ENCODE measurements around the gene FOXK2.

The FOXK2 gene

GRCh38 chr17:82518826-82519810 is at the start of gene FOXK2:
FOXK2 (plus strand) TSS chr17:82519732; CDS start chr17:82519889, 157 bp downstream.
- DNase-seq (ENCODE audit: low spot score): peak; percentile 91

DNA sequence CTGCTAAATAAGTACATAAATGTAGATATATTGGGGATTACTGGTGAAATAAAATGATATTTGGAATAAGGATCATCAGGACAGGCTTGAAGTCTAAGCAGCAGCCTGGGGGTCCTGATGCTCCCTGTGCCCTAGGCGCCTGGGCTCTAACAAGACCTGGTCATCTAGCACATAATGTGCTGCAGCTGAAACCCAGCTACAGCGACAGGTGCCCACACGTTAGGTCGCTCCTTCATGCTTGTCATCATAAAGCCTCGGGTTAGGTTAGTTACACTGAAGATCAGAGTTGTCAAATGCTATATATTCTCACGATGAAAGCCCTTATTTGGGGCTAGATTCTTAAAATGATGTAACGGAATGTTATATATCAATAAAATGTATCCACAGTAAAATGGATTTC is 49.5 kb upstream of the FOXK2 start:
- no peak for DNase-seq (ENCODE audit: low spot score)

GRCh38 chr17:82474223-82475010 is 45.1 kb upstream of the FOXK2 start:
- DNase-seq (ENCODE audit: low spot score): no peak

DNA sequence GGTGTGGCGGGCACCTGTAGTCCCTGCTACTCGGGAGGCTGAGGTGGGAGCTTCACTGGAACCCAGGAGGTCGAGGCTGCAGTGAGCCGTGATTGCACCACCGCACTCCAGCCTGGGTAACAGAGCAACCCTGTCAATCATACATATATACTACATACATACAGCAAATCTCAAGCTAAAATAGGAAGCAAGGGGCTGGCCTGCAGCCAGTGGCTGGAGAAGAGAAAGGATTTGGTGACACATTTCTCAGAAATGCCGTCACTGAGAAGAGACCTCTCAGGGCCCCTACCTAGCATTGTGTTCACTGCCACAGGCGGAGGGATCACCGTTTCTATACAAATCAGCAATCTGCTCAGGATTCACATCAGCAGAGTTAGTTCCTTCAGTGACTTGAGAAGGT is 44.1 kb upstream of the FOXK2 start:
- DNase-seq (ENCODE audit: low spot score): no peak

DNA sequence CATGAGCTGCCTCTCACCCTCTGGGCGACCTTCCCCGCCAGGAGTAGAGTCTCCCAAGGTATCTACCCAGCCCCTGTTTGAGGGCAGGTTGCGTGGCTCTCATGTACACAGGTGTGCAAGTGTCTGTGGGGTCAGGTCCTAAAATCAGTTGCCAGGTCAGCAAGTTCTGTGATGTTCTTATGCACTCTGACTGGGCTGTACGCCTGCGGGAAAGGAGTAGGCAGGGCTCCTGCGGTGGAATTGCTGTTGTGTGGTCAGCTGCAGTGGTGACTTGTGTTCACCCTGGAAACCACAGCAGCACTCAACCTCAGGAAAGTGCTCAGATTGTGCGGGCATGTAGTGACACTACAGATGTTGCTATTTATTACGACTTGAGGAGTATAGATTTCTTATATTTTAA is 41.6 kb upstream of the FOXK2 start:
- no peak for DNase-seq (ENCODE audit: low spot score)

GRCh38 chr17:82479602-82480001 is 39.9 kb upstream of the FOXK2 start:
- no peak for DNase-seq (ENCODE audit: low spot score)

DNA sequence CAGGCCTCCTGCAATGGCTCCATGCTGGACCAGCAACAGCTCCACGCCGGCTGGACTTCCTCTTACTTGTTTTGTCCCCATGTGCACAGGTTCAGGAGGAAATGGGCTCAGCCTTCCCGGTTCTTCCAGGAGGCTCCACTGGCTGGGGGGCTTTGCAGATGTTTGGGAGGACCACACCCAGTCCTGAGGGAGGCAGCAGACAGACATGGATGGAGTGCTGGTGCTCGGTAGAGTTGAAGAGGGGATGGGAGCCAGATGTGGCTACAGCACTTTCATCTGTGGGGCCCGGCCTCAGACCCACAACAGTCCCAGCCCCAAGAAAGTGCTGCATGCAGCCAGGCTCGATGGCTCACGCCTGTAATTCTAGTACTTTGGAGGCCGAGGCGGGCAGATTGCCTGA is 39.2 kb upstream of the FOXK2 start:
- no peak for DNase-seq (ENCODE audit: low spot score)

GRCh38 chr17:82483204-82483660 is 36.3 kb upstream of the FOXK2 start:
- no peak for DNase-seq (ENCODE audit: low spot score)

GRCh38 chr17:82483836-82484235 is 35.7 kb upstream of the FOXK2 start:
- DNase-seq (ENCODE audit: low spot score): no peak

DNA sequence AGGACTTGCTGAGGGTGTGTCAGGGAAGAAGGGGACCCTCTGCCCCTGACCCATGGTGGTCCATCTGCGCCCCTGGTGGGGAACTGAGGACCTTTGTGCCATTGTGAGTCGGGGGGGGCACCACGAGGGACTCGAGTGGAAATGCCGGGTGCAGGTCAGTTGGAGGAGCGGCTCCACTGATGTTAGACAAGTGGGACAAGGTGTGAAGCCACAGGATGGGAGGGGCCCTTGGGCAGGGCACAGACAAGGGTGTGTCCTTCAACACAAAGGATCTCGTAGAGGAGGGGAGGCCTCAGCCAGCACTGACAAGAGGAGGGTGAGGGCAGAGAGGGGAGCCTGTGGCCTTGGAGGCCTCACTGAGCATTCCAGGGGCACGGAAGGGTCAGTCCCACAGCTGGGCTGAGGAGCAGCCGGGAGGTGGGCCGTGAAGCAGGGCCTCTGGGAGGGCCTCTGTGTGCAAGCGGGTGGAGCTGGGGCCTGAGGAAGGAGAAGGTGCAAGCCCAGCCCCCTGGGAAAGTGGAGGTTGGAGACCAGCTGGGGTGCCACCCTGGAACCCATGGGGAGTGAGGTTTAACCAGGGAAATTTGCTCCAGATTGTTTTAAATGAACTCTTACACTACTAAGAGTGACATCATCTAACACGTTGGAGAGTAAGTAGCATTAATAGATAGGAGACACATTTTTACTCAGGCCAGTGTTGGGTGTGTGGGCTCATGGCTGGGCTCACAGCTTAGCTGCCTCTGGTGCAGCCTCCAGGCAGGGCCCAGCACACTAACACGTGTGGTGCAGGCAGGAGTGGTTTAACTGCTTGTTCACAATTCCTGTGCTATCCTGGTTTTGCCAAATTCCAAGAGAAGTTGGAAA is 33.1 kb upstream of the FOXK2 start:
- no peak for DNase-seq (ENCODE audit: low spot score)

DNA sequence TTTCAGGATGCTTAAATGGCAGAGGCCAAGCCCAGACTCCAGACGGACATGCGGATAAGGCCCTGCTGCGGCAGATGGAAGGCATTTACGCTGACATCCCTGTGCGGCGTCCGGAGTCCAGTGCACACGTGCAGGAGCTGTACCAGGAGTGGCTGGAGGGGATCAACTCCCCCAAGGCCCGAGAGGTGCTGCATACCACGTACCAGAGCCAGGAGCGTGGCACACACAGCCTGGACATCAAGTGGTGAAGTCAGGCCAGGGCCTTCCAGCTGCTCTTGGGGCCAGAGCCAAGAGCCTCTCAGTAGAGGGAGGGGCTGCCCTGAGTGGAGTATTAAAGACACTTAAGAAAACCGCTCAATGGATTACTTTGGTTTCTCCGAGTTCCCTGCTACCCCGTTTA is 31.6 kb upstream of the FOXK2 start:
- DNase-seq (ENCODE audit: low spot score): no peak

- DNase-seq (ENCODE audit: low spot score): no peak
Observed at GRCh38 chr17:82489117-82489516, 30.4 kb upstream of the FOXK2 start.

- DNase-seq (ENCODE audit: low spot score): no peak
Observed at GRCh38 chr17:82489851-82490511, 29.6 kb upstream of the FOXK2 start.

DNA sequence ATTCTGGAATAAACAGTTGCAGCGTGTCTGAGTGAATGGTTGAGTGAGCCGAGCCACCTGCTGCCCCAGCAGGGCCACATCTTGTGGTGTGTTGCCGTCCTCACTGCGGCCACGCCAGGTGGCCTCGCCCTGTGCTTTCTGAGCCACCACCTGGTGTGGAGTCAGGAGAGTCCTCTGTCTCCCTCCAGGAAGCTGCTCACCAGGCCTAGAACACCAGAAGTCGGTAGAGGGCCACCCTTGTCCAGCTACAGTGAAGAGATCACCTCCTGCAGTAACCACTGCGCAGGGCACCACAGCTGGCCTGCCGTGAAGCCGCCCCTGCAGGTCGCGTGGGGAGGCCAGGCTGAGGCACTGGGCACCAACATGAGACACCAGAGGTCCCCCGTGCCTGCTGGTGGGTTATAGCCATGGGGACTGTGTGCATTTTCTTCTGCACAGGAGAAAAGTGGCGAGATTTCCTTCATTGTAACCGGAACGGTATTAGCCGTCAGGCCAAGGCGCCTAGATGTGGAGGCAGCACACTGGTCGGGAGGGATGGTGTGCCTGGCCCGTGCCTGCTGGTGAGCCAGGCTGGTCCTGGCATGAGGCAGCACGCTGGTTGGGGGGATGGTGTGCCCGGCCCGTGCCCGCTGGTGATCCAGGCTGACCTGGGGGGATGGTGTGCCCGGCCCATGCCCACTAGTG is 28.9 kb upstream of the FOXK2 start:
- DNase-seq (ENCODE audit: low spot score): peak; percentile 27

GRCh38 chr17:82491196-82491530 is 28.4 kb upstream of the FOXK2 start:
- peak; percentile 53 for DNase-seq (ENCODE audit: low spot score)

- DNase-seq (ENCODE audit: low spot score): no peak
Observed at GRCh38 chr17:82491533-82491932, 28.0 kb upstream of the FOXK2 start.

DNA sequence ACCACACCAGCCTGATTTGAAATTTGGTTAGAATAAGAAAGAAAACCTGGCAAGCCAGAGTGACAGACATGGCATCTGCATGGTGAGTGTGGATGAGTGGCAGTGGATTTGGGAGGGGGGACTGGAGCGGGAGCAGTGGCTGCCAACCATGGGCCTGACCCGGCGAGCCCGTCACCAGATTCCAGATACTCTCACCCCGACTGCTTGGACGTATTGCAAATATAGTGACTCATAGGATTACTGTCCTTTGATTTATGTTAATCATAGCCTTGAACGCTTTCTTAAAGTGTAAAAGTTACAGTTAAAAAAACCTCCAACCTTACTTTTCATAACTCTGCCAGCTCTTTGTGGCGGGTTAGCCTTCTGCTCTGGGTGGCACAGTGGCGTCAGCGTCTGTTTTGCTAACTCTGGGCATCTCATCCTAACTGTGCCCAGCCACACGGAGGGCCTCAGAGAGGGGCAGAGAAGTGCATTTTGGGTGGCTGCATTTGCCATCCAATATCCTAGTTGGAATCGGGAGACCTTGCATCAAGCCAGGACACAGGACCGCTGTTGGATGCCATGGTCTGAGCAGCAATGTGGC is 26.8 kb upstream of the FOXK2 start:
- DNase-seq (ENCODE audit: low spot score): no peak

DNA sequence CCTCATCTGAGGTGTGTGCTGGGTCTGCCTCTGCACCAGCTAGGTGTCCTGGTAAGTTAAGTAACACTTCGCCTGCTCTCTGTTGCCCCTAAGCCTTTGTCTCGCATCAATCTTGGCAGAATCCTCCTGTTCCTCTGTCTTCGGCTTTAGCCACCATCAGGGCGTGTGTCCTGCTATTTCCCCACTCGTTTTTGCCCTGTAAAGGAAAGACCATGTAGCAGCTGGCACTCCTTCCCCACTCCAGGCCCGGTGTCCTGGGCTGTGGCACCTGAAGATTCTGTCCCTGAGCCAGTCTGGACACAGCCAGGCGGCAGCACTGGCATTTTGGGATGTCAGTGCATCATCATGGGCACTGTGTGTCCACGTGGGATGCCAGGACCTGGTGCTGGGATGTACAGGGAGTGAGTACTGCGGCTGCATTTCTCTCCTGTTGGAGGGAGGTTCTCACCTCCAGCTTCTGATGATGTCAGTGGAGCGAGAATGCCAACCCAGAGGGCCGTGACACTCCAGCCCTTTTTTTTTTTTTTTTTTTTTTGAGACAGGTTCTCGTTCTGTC is 26.2 kb upstream of the FOXK2 start:
- peak; percentile 81 for DNase-seq (ENCODE audit: low spot score)

DNA sequence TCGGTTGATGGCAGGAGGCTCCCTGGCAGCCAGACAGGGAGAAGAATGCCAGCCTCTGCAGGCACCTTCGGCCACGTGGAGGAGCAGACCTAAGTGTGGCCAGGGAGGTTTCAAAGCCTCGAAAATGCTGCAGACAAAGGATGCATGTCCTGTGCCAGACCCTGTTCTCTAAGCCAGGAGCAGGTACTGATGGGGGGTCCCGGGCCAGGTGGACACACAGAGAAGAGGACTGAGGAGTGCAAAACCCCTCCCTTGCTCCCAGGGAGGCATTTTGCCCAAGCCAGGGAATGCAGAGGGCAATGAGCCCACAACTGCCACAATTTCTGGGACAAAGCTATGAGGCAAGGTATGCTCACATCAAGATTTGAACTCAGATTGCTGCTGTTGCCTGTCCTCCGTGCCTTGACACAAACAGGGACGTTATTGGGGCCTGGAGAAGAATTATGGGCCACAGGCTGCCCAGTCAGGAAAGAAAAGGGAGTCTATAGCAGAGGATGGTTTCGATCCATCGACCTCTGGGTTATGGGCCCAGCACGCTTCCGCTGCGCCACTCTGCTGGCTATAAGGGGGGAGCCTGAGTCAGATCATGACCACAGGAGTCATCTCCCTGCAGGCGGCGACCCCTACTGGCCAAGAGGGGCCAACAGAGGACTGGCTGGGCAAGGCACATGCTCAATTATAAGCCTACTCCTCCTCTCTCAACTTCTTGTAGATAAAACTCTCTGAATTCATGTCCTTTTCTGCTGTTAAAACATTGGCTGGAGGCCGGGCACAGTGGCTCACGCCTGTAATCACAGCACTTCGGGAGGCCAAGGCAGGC is 25.1 kb upstream of the FOXK2 start:
- peak; percentile 92 for DNase-seq (ENCODE audit: low spot score)
